H9 (cell line): Measurements from ENCODE around the gene CFAP69. TPM values are rescaled to one million over a fixed set of nuclear protein-coding genes. Genes with fewer than 3 reads are reported as not detected.

ENCODE experiments used
- DNase-seq: peaks from one replicate; pipeline ENCODE4 v3.0.0-alpha.2; 2017
- H2AFZ ChIP-seq: one replicate; pipeline ENCODE4 v1.6.1; 2013; ENCODE audit warnings: mild to moderate bottlenecking, low read length, control low read depth, moderate library complexity
- H2AK5ac ChIP-seq: 2 replicates; pipeline ENCODE4 v1.6.1; 2013; ENCODE audit warnings: low read length, control low read depth, mixed read lengths; ENCODE audit not compliant: insufficient read length
- H2BK120ac ChIP-seq: one replicate; pipeline ENCODE4 v1.6.1; 2013; ENCODE audit warnings: low read depth, mild to moderate bottlenecking, low read length, control low read depth, inconsistent platforms; ENCODE audit not compliant: poor library complexity, severe bottlenecking
- H2BK12ac ChIP-seq: 2 replicates; pipeline ENCODE4 v1.6.1; 2013; ENCODE audit warnings: low read length, control low read depth, mixed read lengths, low read depth; ENCODE audit not compliant: insufficient read length
- H2BK15ac ChIP-seq: 2 replicates; pipeline ENCODE4 v1.6.1; 2013; ENCODE audit warnings: low read depth, low read length, control low read depth
- H2BK20ac ChIP-seq: one replicate; pipeline ENCODE4 v1.6.1; 2013; ENCODE audit warnings: low read depth, mild to moderate bottlenecking, low read length, control low read depth, inconsistent platforms; ENCODE audit not compliant: poor library complexity, severe bottlenecking
- H2BK5ac ChIP-seq: 2 replicates; pipeline ENCODE4 v1.6.1; 2013; ENCODE audit warnings: low read length, control low read depth, mixed read lengths; ENCODE audit not compliant: insufficient read length
- H3K14ac ChIP-seq: 2 replicates; pipeline ENCODE4 v1.6.1; 2013; ENCODE audit warnings: low read length, control low read depth; ENCODE audit not compliant: insufficient read depth
- H3K18ac ChIP-seq: 2 replicates; pipeline ENCODE4 v1.6.1; 2013; ENCODE audit warnings: low read depth, mild to moderate bottlenecking, mixed read lengths, low read length, control low read depth; ENCODE audit not compliant: insufficient read length
- H3K23ac ChIP-seq: 2 replicates; pipeline ENCODE4 v1.6.1; 2013; ENCODE audit warnings: low read length, control low read depth, mixed read lengths, low read depth; ENCODE audit not compliant: insufficient read length
- H3K23me2 ChIP-seq: 2 replicates; pipeline ENCODE4 v1.6.1; 2013; ENCODE audit warnings: low read depth, mild to moderate bottlenecking, mixed read lengths, low read length, control low read depth; ENCODE audit not compliant: insufficient read length, poor library complexity, severe bottlenecking
- H3K27ac ChIP-seq: 2 replicates; pipeline ENCODE4 v1.5.1; 2013; ENCODE audit warnings: low read length, control low read depth, mixed read lengths, low read depth; ENCODE audit not compliant: insufficient read length
- H3K27me3 ChIP-seq: 2 replicates; pipeline ENCODE4 v1.6.1; 2013; ENCODE audit warnings: low read length, control low read depth, inconsistent platforms; ENCODE audit not compliant: insufficient read depth
- H3K4ac ChIP-seq: 2 replicates; pipeline ENCODE4 v1.6.1; 2013; ENCODE audit warnings: low read depth, mild to moderate bottlenecking, control low read depth, inconsistent platforms, low read length, moderate library complexity
- H3K4me1 ChIP-seq: 2 replicates; pipeline ENCODE4 v1.6.1; 2013; ENCODE audit warnings: low read length, control low read depth, inconsistent platforms; ENCODE audit not compliant: insufficient read depth
- H3K4me2 ChIP-seq: 2 replicates; pipeline ENCODE4 v1.6.1; 2013; ENCODE audit warnings: low read length, control low read depth, mixed read lengths; ENCODE audit not compliant: insufficient read length, insufficient read depth
- H3K56ac ChIP-seq: 2 replicates; pipeline ENCODE4 v1.6.1; 2013; ENCODE audit warnings: low read depth, mild to moderate bottlenecking, mixed read lengths, low read length, control low read depth; ENCODE audit not compliant: insufficient read length
- H3K79me1 ChIP-seq: 2 replicates; pipeline ENCODE4 v1.6.1; 2013; ENCODE audit warnings: low read depth, mild to moderate bottlenecking, moderate library complexity, low read length, control low read depth, inconsistent platforms; ENCODE audit not compliant: insufficient read depth, poor library complexity, severe bottlenecking
- H3K79me2 ChIP-seq: 2 replicates; pipeline ENCODE4 v1.6.1; 2013; ENCODE audit warnings: low read length, control low read depth, inconsistent platforms; ENCODE audit not compliant: insufficient read depth
- H3K9ac ChIP-seq: 2 replicates; pipeline ENCODE4 v1.6.1; 2013; ENCODE audit warnings: low read length, control low read depth, mixed read lengths; ENCODE audit not compliant: insufficient read length; ENCODE audit errors: extremely low read depth
- H3K9me3 ChIP-seq: one replicate; pipeline ENCODE4 v1.6.1; 2013; ENCODE audit warnings: low read depth, low read length, inconsistent platforms; ENCODE audit not compliant: control insufficient read depth
- H3T11ph ChIP-seq: one replicate; pipeline ENCODE4 v1.6.1; 2013; ENCODE audit warnings: mild to moderate bottlenecking, low read length, control low read depth, inconsistent platforms
- H4K20me1 ChIP-seq: one replicate; pipeline ENCODE4 v1.6.1; 2013; ENCODE audit not compliant: control insufficient read depth, insufficient read length, insufficient read depth
- H4K5ac ChIP-seq: 2 replicates; pipeline ENCODE4 v1.6.1; 2013; ENCODE audit warnings: low read depth, mild to moderate bottlenecking, mixed read lengths, low read length, control low read depth; ENCODE audit not compliant: insufficient read length
- H4K8ac ChIP-seq: replicated peaks from 2 replicates; pipeline ENCODE4 v1.6.1; 2013; ENCODE audit warnings: low read length, control low read depth, mixed read lengths, low read depth; ENCODE audit not compliant: insufficient read length
- H4K91ac ChIP-seq: 2 replicates; pipeline ENCODE4 v1.6.1; 2013; ENCODE audit warnings: low read depth, mild to moderate bottlenecking, moderate library complexity, mixed read lengths, low read length, control low read depth; ENCODE audit not compliant: insufficient read length
- H3K27ac Mint-ChIP-seq, 3 experiments: 2 replicates in 2 of 3; 3 replicates in 1 of 3; pipeline ENCODE4 v1.8.0; 2020 to 2021; ENCODE audit warnings: mixed read lengths in 3 of 3, mild to moderate bottlenecking in 1 of 3, moderate library complexity in 1 of 3
- H3K27me3 Mint-ChIP-seq: 2 replicates; pipeline ENCODE4 v1.8.0; 2021; ENCODE audit warnings: low read depth, mild to moderate bottlenecking, moderate library complexity, mixed read lengths
- H3K36me3 Mint-ChIP-seq, 3 experiments: 2 replicates in 2 of 3; 3 replicates in 1 of 3; pipeline ENCODE4 v1.8.0; 2020 to 2021; ENCODE audit warnings: low read depth in 3 of 3, mixed read lengths in 3 of 3; ENCODE audit not compliant: insufficient read depth in 1 of 3
- H3K4me1 Mint-ChIP-seq, 2 experiments: 2 replicates each; pipeline ENCODE4 v1.8.0; 2020; ENCODE audit warnings: mixed read lengths in 2 of 2
- H3K4me3 Mint-ChIP-seq, 2 experiments: 2 replicates in 1 of 2; 3 replicates in 1 of 2; pipeline ENCODE4 v1.8.0; 2020 to 2021; ENCODE audit warnings: mild to moderate bottlenecking in 2 of 2, mixed read lengths in 2 of 2, moderate library complexity in 1 of 2
- H3K9me3 Mint-ChIP-seq, 2 experiments: 2 replicates in 1 of 2; 3 replicates in 1 of 2; pipeline ENCODE4 v1.8.0; 2020; ENCODE audit warnings: mild to moderate bottlenecking in 2 of 2, mixed read lengths in 2 of 2, moderate library complexity in 1 of 2
- WGBS: extraction: QIAGEN DNeasy Blood & Tissue Kit; methylation state at CpG from one replicate; pipeline ENCODE4 v1.1.7; 2013; ENCODE audit warnings: missing lambda C conversion rate, low lambda C conversion rate, mixed read lengths; ENCODE audit not compliant: insufficient read length; ENCODE audit errors: extremely low coverage; 5-methylcytosine and 5-hydroxymethylcytosine counted together
- total RNA-seq: library from RNA; stranded (reverse); gene quantifications from 2 replicates; pipeline ENCODE4 v1.2.1, GENCODE V29; 2021
- TF ChIP-seq, protein P1 (sequence below): fragments of 200-600 bp; sonication (generic); conservative IDR thresholded peaks from 3 replicates; pipeline ENCODE4 v1.8.0; 2021; ENCODE audit warnings: antibody characterized with exemption, mild to moderate bottlenecking

The CFAP69 gene
- total RNA-seq, 1 experiment from 2014 or later = 2.9 TPM

- Histone ChIP-seq H2BK20ac (no peak overlapping the region), H2AK5ac (no peak overlapping the region), H4K91ac (no peak overlapping the region), H3T11ph (no peak overlapping the region), H3K23me2 (no peaks in the 10 kb centered on the region), H4K5ac (no peak overlapping the region), H3K9ac (no peak overlapping the region), H4K8ac (no peak overlapping the region), H2AFZ (no peak overlapping the region), H3K79me1 (no peaks in the 10 kb centered on the region), H3K56ac (no peak overlapping the region), H3K4ac (no peak overlapping the region), H4K20me1 (no peaks in the 10 kb centered on the region), H3K9me3 (no peaks in the 10 kb centered on the region), H3K27ac (no peak overlapping the region), H2BK5ac (no peak overlapping the region), H2BK120ac (no peak overlapping the region), H3K27me3 (no peaks in the 10 kb centered on the region), H3K23ac (no peak overlapping the region), H3K4me1 (no peaks in the 10 kb centered on the region), H3K14ac (no peak overlapping the region), H2BK15ac (no peak overlapping the region), H2BK12ac (no peak overlapping the region), H3K79me2 (no peaks in the 10 kb centered on the region), H3K18ac (no peak overlapping the region), H3K4me2 (no peak overlapping the region)
- Mint-ChIP-seq H3K9me3 (no peaks in the 10 kb centered on the region), H3K4me3 (no peak overlapping the region), H3K4me1 (no peaks in the 10 kb centered on the region), H3K27ac (no peak overlapping the region), H3K27me3 (no peaks in the 10 kb centered on the region), H3K36me3 (no peaks in the 10 kb centered on the region)
- no CpG with 5 or more reads among the region's 2 CpGs for whole genome bisulfite sequencing
- DNase-seq = no peak
- TF ChIP-seq, protein P1, sequence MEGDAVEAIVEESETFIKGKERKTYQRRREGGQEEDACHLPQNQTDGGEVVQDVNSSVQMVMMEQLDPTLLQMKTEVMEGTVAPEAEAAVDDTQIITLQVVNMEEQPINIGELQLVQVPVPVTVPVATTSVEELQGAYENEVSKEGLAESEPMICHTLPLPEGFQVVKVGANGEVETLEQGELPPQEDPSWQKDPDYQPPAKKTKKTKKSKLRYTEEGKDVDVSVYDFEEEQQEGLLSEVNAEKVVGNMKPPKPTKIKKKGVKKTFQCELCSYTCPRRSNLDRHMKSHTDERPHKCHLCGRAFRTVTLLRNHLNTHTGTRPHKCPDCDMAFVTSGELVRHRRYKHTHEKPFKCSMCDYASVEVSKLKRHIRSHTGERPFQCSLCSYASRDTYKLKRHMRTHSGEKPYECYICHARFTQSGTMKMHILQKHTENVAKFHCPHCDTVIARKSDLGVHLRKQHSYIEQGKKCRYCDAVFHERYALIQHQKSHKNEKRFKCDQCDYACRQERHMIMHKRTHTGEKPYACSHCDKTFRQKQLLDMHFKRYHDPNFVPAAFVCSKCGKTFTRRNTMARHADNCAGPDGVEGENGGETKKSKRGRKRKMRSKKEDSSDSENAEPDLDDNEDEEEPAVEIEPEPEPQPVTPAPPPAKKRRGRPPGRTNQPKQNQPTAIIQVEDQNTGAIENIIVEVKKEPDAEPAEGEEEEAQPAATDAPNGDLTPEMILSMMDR = no peak
Observed at GRCh38 chr7:90270431-90271178, 25.6 kb downstream of the CFAP69 start.
